ENCODE data around the gene ASCC1.

DNA sequence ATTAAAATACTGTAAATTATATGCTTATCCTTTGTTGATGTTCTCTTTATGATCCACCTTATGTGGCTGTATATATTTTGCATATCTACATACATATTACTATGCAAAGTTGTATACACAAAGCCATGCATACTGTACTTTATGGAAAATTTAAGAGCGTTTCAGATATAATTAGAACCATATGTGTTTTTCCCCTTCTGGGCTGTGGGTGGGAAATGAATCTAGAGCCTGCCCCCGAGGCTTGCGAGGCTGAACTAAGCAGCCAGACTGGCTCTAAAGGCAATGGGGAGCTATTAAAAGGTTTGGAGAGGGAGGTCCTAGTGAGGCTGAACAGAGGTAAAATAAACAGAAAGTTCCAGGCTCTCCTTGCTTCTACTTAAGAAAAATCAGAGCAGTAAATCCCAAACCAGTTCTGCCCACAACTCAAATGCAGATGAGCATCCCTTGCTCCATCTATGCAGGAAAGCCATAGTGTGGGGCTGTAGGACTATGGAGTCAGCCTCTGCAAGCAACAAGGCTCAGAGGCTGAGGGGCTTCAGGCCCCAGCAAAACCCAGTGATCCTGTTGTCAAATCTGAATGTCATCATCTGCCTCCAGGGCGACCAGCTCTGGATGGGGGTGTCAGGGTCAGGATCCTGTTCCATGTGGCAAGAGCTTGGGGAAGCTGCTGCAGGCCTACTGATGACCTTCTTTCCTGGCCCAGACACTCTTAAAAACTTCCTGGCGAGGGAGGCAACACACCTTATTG lies 43.6 kb upstream of the ASCC1 start:
- TF ChIP-seq, protein P1, sequence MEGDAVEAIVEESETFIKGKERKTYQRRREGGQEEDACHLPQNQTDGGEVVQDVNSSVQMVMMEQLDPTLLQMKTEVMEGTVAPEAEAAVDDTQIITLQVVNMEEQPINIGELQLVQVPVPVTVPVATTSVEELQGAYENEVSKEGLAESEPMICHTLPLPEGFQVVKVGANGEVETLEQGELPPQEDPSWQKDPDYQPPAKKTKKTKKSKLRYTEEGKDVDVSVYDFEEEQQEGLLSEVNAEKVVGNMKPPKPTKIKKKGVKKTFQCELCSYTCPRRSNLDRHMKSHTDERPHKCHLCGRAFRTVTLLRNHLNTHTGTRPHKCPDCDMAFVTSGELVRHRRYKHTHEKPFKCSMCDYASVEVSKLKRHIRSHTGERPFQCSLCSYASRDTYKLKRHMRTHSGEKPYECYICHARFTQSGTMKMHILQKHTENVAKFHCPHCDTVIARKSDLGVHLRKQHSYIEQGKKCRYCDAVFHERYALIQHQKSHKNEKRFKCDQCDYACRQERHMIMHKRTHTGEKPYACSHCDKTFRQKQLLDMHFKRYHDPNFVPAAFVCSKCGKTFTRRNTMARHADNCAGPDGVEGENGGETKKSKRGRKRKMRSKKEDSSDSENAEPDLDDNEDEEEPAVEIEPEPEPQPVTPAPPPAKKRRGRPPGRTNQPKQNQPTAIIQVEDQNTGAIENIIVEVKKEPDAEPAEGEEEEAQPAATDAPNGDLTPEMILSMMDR (conservative IDR thresholded peaks at IDR 0.05; ENCODE audit: low read depth, low read length): no peak
- no peak for TF ChIP-seq EZH2 (IDR thresholded peaks at IDR 0.05; ENCODE audit: borderline replicate concordance, low read depth, low read length, poor library complexity, severe bottlenecking)
